Measurements from ENCODE around the gene MANEA. TPM values are rescaled to one million over a fixed set of nuclear protein-coding genes. Genes with fewer than 3 reads are reported as not detected.

MANEA gene
- total RNA-seq, 1 experiment from 2014 or later, result 20.1 TPM

DNA sequence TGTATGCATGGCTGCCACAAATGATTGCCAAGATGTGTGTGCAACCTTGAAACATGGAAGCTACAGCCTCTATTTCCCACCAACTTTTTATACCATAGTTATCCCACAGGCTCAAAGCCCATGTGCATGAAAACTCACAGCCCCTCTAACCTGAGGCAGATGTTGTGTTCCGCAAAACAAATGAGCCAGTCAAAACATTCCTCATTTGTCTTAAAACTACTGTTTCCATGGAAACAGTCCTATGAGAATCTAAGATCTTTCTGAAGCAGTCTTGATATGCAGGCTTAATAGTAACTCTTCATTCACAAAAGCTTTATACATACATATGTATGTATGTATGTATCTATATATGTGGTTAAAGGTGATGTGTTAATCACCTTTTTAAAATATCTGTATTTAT is 31.2 kb upstream of the MANEA start:
- intact Hi-C loops (cut with micrococcal nuclease; ENCODE audit: unreplicated experiment), result no loop called here
- CTCF ChIA-PET, result no interaction called here
- Histone ChIP-seq H3K27ac (ENCODE audit: low read length) (no peak overlapping the region), H3K9me3 (ENCODE audit: control insufficient read depth, insufficient read depth, low read depth, low read length) (no peaks in the 10 kb centered on the region), H3K27me3 (ENCODE audit: control insufficient read depth, insufficient read depth, low read length) (no peaks in the 10 kb centered on the region), H3K4me3 (ENCODE audit: low read depth in 2 of 2, low read length in 2 of 2) (no peak overlapping the region), H3K4me1 (ENCODE audit: control insufficient read depth, insufficient read depth, low read length) (no peaks in the 10 kb centered on the region), H3K36me3 (ENCODE audit: control insufficient read depth, insufficient read depth, low read length) (no peaks in the 10 kb centered on the region)
- POLR2A ChIA-PET, result interaction anchor here (0.6 kb wide), 1 partner anchor 598 kb away, joined by 3 read pairs; no protein-coding TSS in a partner anchor
- TF ChIP-seq POLR2AphosphoS5 (IDR thresholded peaks at IDR 0.05; ENCODE audit: low read depth, low read length) (no peak), CTCF (IDR thresholded peaks at IDR 0.05) (no peak), SIN3A (IDR thresholded peaks at IDR 0.05; ENCODE audit: borderline replicate concordance, insufficient read depth, low read depth, low read length) (no peak), TCF7L2 (IDR thresholded peaks at IDR 0.05; ENCODE audit: low read depth, low read length) (no peak)
- TF ChIP-seq, protein P1, sequence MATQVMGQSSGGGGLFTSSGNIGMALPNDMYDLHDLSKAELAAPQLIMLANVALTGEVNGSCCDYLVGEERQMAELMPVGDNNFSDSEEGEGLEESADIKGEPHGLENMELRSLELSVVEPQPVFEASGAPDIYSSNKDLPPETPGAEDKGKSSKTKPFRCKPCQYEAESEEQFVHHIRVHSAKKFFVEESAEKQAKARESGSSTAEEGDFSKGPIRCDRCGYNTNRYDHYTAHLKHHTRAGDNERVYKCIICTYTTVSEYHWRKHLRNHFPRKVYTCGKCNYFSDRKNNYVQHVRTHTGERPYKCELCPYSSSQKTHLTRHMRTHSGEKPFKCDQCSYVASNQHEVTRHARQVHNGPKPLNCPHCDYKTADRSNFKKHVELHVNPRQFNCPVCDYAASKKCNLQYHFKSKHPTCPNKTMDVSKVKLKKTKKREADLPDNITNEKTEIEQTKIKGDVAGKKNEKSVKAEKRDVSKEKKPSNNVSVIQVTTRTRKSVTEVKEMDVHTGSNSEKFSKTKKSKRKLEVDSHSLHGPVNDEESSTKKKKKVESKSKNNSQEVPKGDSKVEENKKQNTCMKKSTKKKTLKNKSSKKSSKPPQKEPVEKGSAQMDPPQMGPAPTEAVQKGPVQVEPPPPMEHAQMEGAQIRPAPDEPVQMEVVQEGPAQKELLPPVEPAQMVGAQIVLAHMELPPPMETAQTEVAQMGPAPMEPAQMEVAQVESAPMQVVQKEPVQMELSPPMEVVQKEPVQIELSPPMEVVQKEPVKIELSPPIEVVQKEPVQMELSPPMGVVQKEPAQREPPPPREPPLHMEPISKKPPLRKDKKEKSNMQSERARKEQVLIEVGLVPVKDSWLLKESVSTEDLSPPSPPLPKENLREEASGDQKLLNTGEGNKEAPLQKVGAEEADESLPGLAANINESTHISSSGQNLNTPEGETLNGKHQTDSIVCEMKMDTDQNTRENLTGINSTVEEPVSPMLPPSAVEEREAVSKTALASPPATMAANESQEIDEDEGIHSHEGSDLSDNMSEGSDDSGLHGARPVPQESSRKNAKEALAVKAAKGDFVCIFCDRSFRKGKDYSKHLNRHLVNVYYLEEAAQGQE (IDR thresholded peaks at IDR 0.05; ENCODE audit: insufficient read depth in 1 of 2, low read depth in 2 of 2, low read length in 1 of 2), result no peak
- in situ Hi-C loops (cut with HindIII; ENCODE audit: low pct_unique_long_range_greater_than_20kb, low sequenced_read_pairs), result no loop called here
- ATAC-seq (no peak), DNase-seq (ENCODE audit: low read depth, low spot score) (no peak)
- no TSS peak for BruUV-seq (replicated peaks)

DNA sequence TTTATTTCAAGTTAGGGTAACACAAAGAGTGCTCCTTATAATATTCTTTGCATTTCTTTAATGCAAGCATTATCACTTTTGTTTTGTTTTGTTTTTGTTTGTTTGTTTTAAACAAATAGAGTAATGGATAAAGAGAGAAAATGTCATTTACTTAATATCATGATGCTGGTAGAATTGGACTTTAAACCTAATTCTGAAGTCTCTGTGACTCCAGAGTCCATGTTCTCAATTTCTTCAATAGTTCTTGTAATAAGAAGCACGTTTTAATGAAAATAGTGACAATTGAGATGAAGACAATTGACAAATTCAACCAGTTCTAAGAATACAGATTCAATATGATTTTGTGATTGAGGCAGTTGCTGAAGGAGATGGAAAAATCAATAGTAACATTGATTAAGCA is 30.3 kb upstream of the MANEA start:
- TF ChIP-seq POLR2AphosphoS5 (IDR thresholded peaks at IDR 0.05; ENCODE audit: low read depth, low read length), result no peak
- TF ChIP-seq, protein P1 (IDR thresholded peaks at IDR 0.05; ENCODE audit: insufficient read depth in 1 of 2, low read depth in 2 of 2, low read length in 1 of 2), result no peak
- no peak for TF ChIP-seq SIN3A (IDR thresholded peaks at IDR 0.05; ENCODE audit: borderline replicate concordance, insufficient read depth, low read depth, low read length)
- TF ChIP-seq TCF7L2 (IDR thresholded peaks at IDR 0.05; ENCODE audit: low read depth, low read length), result no peak
- Histone ChIP-seq H3K36me3 (ENCODE audit: control insufficient read depth, insufficient read depth, low read length) (no peaks in the 10 kb centered on the region), H3K9me3 (ENCODE audit: control insufficient read depth, insufficient read depth, low read depth, low read length) (no peaks in the 10 kb centered on the region), H3K27me3 (ENCODE audit: control insufficient read depth, insufficient read depth, low read length) (no peaks in the 10 kb centered on the region), H3K4me3 (ENCODE audit: low read depth in 2 of 2, low read length in 2 of 2) (no peak overlapping the region), H3K27ac (ENCODE audit: low read length) (no peak overlapping the region), H3K4me1 (ENCODE audit: control insufficient read depth, insufficient read depth, low read length) (no peaks in the 10 kb centered on the region)
- in situ Hi-C loops (cut with HindIII; ENCODE audit: low pct_unique_long_range_greater_than_20kb, low sequenced_read_pairs), result no loop called here
- POLR2A ChIA-PET, result no interaction called here
- intact Hi-C loops (cut with micrococcal nuclease; ENCODE audit: unreplicated experiment), result no loop called here
- no TSS peak for BruUV-seq (replicated peaks)
- DNase-seq (ENCODE audit: low read depth, low spot score) (no peak), ATAC-seq (no peak)
- CTCF ChIA-PET, result no interaction called here

Data from Panc1 (cell line).